ENCODE data around the gene PER3. TPM values are rescaled to one million over a fixed set of nuclear protein-coding genes. Genes with fewer than 3 reads are reported as not detected.

The PER3 gene
- total RNA-seq, 2 donors from 2014 or later = 3.9 to 14.1 TPM

DNA sequence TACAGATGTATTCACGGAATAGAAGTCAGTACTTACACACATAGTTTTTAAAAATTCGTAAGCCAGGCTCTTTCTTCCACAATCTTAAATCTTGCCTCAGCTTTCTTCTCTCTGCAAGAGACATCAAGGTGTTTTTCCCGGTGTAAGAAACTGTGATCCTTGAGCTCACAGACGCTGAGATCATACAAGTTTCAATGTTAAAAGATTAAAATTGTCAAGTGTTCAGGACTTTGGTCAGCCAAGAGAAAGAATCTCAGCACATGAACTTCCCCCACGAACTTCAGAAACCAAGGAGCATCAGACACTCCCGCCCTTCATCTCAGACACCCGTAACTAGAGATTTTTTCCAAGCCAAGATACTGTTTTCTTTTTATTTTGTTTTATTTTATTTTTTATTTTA is 62.6 kb downstream of the PER3 start:
- TF ChIP-seq, protein P1, sequence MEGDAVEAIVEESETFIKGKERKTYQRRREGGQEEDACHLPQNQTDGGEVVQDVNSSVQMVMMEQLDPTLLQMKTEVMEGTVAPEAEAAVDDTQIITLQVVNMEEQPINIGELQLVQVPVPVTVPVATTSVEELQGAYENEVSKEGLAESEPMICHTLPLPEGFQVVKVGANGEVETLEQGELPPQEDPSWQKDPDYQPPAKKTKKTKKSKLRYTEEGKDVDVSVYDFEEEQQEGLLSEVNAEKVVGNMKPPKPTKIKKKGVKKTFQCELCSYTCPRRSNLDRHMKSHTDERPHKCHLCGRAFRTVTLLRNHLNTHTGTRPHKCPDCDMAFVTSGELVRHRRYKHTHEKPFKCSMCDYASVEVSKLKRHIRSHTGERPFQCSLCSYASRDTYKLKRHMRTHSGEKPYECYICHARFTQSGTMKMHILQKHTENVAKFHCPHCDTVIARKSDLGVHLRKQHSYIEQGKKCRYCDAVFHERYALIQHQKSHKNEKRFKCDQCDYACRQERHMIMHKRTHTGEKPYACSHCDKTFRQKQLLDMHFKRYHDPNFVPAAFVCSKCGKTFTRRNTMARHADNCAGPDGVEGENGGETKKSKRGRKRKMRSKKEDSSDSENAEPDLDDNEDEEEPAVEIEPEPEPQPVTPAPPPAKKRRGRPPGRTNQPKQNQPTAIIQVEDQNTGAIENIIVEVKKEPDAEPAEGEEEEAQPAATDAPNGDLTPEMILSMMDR (IDR thresholded peaks at IDR 0.05) = no peak
- H3K9me3 ChIP-seq = no peaks in the 10 kb centered on the region

DNA sequence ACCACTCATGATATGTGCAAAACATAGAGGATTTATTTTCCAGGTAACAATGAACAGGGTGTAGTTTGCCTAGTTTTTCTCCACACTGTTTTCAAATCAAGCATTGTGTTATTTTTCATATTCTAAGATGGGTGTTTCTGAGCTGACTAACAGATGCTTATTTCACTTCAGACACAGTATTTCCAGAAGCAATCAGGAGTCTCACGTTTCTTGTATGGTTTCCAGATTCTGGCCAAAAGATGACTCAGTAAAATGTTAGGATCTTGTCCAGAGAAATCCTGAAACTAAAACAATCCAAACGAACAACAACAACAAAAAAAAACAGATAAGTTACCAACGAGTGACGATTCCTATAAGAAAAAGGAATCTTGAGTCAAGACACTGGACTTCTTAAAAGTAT is 63.5 kb downstream of the PER3 start:
- H3K4me1 ChIP-seq = no peaks in the 10 kb centered on the region
- no peak overlapping the region for H3K27ac ChIP-seq
- H3K27me3 ChIP-seq = no peaks in the 10 kb centered on the region
- TF ChIP-seq, protein P1 (IDR thresholded peaks at IDR 0.05) = no peak
- intact Hi-C loops (cut with DNase I) = no loop called here
- H3K9me3 ChIP-seq = no peaks in the 10 kb centered on the region
- H3K4me3 ChIP-seq = no peak overlapping the region
- no peak for DNase-seq
- no peaks in the 10 kb centered on the region for H3K36me3 ChIP-seq
- H3K9ac ChIP-seq (ENCODE audit: low read depth in 2 of 2, low read length in 2 of 2) = no peak overlapping the region

More for the DNA sequence above, 62.6 kb downstream of the PER3 start:
- intact Hi-C loops (cut with DNase I) = no loop called here
- no peak overlapping the region for H3K27ac ChIP-seq
- DNase-seq = no peak
- H3K4me1 ChIP-seq = no peaks in the 10 kb centered on the region
- no peaks in the 10 kb centered on the region for H3K36me3 ChIP-seq
- H3K9ac ChIP-seq (ENCODE audit: low read depth in 2 of 2, low read length in 2 of 2) = no peak overlapping the region
- H3K4me3 ChIP-seq = no peak overlapping the region
- H3K27me3 ChIP-seq = no peaks in the 10 kb centered on the region

DNA sequence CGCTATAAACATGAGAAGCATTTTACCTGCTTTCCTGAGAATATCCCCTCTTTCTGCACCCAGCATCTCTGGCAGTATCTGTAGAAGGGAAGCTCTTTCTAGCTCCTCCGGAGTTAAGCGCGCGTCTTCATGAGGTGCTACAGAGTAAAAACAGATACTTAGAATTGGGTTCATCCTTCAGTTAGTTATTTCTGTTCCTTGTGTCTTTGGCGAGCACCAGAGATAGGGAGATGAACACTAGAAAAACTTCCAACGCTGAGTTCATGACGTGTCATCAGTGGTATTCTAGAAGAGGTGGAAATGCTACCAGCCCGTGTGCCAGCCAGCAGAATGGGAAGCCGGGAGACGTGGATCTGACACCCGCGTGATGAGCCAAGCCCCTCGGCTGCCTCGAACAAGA is 66.7 kb downstream of the PER3 start:
- H3K4me1 ChIP-seq = no peaks in the 10 kb centered on the region
- H3K36me3 ChIP-seq = no peaks in the 10 kb centered on the region
- H3K9ac ChIP-seq (ENCODE audit: low read depth in 2 of 2, low read length in 2 of 2) = no peak overlapping the region
- H3K27ac ChIP-seq = no peak overlapping the region
- no peaks in the 10 kb centered on the region for H3K27me3 ChIP-seq
- TF ChIP-seq, protein P1 (IDR thresholded peaks at IDR 0.05) = no peak
- no peaks in the 10 kb centered on the region for H3K9me3 ChIP-seq
- H3K4me3 ChIP-seq = no peak overlapping the region
- intact Hi-C loops (cut with DNase I) = no loop called here
- no peak for DNase-seq

DNA sequence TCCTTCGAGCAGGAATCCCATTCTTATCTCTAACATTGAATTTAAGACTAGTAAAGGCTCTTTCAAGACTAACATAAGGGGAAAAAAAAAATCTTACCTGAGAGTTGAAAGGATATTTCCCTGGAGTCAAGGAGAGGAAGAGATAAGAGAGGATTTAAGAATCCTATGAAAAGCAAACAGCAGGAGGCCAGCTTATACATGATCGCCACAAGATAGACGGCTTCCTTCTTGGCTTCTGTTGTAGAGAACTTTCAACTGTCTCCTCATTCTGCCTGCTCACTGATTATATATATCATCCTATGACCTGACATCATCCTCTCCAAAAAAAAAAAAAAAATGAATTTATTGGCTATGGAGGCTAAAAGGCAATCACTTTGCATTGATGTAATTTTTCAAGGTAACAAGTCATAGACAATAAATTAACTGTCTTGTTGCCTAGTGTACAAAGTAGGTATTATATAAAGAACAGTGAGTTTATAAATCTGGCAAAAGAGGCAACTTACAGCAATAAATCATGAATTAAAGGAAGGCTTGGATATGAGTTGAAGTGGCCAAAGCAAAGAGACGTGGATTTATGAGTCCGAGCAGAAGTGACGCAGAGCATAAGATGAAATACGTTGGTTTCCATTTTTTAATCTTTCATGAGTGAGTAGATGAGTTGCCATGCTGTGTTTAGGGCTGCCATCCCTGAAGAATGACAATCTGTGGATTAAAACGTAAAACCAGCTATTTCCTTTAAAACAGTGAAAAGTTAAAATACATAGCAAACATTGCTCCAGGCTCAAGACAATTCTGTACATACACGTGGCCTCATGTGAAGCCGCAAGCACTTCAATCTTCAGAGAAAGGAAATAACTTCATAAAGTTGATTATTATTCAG is 69.0 kb downstream of the PER3 start, which contains the start of gene UTS2:
Gene UTS2, minus strand, starts transcription at position 262 of the 880 bp plus-strand sequence. Its CDS starts 62 bp downstream, at position 200.
- Histone ChIP-seq H3K9me3 (no peaks in the 10 kb centered on the region), H3K36me3 (no peaks in the 10 kb centered on the region), H3K27me3 (no peaks in the 10 kb centered on the region), H3K9ac (ENCODE audit: low read depth in 2 of 2, low read length in 2 of 2) (no peak within 1 kb of the TSS), H3K27ac (no peak within 1 kb of the TSS), H3K4me1 (no peaks in the 10 kb centered on the region), H3K4me3 (no peak within 1 kb of the TSS)
- DNase-seq = no peak
- intact Hi-C loops (cut with DNase I) = no loop called here
- TF ChIP-seq, protein P1 (IDR thresholded peaks at IDR 0.05) = no peak

DNA sequence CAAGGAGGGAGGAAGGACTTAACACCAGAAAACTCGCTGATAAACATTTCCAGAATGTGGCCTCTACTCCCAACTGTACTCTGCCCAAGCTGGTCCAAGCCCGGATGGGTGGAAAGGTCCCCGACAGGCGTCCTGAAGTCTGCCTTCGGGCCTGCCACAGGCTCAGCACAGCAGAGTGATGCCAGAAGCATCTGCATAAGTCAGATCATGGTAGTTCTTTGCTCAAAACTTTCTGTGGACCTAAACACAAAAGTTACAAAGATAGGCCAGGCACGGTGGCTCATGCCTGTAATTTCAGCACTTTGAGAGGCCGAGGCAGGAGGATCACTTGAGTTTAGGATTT is 69.6 kb downstream of the PER3 start:
- no peak for DNase-seq
- H3K4me1 ChIP-seq = no peaks in the 10 kb centered on the region
- intact Hi-C loops (cut with DNase I) = no loop called here
- no peaks in the 10 kb centered on the region for H3K9me3 ChIP-seq
- no peaks in the 10 kb centered on the region for H3K36me3 ChIP-seq
- H3K9ac ChIP-seq (ENCODE audit: low read depth in 2 of 2, low read length in 2 of 2) = no peak overlapping the region
- H3K27ac ChIP-seq = no peak overlapping the region
- H3K27me3 ChIP-seq = no peaks in the 10 kb centered on the region
- no peak overlapping the region for H3K4me3 ChIP-seq
- TF ChIP-seq, protein P1 (IDR thresholded peaks at IDR 0.05) = no peak
